Thyroid gland (tissue), 4 donors: ENCODE results near the gene SEH1L.

ENCODE experiments used
- POLR2A ChIP-seq, 2 donors: fragments of 450-650 bp; IDR thresholded peaks; one replicate each; pipeline ENCODE4 v1.6.1; 2017; ENCODE audit warnings: antibody characterized with exemption in 2 of 2, mild to moderate bottlenecking in 2 of 2, moderate library complexity in 1 of 2
- TF ChIP-seq, protein P1 (sequence below), 6 experiments: fragments of 200-600 bp in 3 of 6; fragments of 450-650 bp in 3 of 6; sonication (generic) in 3 of 6; IDR thresholded peaks; one replicate each; pipeline ENCODE4 v1.5.1; 2016 to 2019; ENCODE audit warnings: antibody characterized with exemption in 6 of 6, mild to moderate bottlenecking in 2 of 6, inconsistent platforms in 1 of 6, moderate library complexity in 1 of 6

DNA sequence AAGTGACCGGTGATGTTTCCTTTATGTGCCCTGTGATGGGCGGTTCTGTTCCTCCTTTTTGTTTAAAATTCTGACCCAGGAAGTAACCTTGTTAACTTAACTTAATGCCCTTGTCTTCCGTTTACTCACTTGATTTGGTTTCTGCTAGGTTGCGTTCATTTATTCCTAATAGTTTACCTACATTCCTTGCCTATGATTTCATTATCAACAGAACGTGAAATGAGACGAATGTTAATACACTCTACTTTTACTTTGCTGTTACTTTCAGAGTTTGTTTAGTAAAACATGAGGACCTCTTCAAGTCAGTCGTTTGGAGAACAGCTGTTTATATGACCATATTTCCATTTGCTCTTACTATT is 44.0 kb downstream of the SEH1L start:
- TF ChIP-seq, protein P1, sequence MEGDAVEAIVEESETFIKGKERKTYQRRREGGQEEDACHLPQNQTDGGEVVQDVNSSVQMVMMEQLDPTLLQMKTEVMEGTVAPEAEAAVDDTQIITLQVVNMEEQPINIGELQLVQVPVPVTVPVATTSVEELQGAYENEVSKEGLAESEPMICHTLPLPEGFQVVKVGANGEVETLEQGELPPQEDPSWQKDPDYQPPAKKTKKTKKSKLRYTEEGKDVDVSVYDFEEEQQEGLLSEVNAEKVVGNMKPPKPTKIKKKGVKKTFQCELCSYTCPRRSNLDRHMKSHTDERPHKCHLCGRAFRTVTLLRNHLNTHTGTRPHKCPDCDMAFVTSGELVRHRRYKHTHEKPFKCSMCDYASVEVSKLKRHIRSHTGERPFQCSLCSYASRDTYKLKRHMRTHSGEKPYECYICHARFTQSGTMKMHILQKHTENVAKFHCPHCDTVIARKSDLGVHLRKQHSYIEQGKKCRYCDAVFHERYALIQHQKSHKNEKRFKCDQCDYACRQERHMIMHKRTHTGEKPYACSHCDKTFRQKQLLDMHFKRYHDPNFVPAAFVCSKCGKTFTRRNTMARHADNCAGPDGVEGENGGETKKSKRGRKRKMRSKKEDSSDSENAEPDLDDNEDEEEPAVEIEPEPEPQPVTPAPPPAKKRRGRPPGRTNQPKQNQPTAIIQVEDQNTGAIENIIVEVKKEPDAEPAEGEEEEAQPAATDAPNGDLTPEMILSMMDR (IDR thresholded peaks at IDR 0.05) = no peak
- no peak for TF ChIP-seq POLR2A (IDR thresholded peaks at IDR 0.05)
